Mucosa of gallbladder (tissue), 1 donor: ENCODE results near the gene CLDN6. TPM values are rescaled to one million over a fixed set of nuclear protein-coding genes. Genes with fewer than 3 reads are reported as not detected.

Source experiments
- DNase-seq: peaks from one replicate; pipeline ENCODE4 v3.0.0-alpha.2; 2020; ENCODE audit warnings: low spot score
- total RNA-seq: library from RNA; stranded (reverse); gene quantifications from one replicate; pipeline ENCODE4 v1.2.1, GENCODE V29; 2021
- donor health status: DM: no; HTN: no; CAD: no.

CLDN6 gene
- total RNA-seq, 1 donor from 2014 or later: 1.1 TPM

- no peak for DNase-seq
Observed at GRCh38 chr16:3013998-3014690, 3.8 kb downstream of the CLDN6 start.

DNA sequence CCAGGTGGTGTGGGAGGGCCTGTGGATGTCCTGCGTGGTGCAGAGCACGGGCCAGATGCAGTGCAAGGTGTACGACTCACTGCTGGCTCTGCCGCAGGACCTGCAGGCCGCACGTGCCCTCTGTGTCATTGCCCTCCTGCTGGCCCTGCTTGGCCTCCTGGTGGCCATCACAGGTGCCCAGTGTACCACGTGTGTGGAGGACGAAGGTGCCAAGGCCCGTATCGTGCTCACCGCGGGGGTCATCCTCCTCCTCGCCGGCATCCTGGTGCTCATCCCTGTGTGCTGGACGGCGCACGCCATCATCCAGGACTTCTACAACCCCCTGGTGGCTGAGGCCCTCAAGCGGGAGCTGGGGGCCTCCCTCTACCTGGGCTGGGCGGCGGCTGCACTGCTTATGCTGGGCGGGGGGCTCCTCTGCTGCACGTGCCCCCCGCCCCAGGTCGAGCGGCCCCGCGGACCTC, 4.5 kb downstream of the CLDN6 start:
- no peak for DNase-seq

DNA sequence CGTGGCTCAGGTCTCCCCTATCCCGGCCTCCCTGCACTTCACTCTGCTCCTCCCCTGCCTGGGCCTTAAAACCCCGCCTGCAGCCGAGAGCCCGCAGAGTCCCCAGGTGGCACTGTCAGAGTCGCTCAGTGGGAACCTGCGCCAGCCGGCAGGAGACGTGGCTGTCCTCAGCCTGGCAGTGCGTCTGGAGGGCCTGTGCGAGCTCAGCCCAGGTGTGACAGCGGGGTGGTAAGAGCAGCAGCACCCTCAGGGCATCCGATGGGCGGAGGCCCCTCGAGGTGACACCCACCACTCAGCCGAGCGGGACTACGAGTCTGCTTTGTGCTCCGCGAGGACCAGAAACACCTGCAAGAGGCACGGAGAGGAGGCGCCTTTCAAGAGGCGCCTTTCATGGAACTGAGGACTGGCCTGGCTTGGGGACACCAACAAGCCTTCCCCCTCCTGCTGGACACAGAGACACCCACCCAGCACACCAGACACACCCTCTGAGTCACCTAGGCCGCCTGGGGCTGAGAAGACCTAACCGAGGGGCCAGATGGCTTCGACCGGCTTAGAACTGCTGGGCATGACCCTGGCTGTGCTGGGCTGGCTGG, 5.1 kb downstream of the CLDN6 start, which contains the start of gene CLDN9:
TSS of gene CLDN9 (plus strand) at position 96 of the 593 bp plus-strand sequence. CDS start at position 536, 440 bp downstream.
- DNase-seq: peak; percentile 44

DNA sequence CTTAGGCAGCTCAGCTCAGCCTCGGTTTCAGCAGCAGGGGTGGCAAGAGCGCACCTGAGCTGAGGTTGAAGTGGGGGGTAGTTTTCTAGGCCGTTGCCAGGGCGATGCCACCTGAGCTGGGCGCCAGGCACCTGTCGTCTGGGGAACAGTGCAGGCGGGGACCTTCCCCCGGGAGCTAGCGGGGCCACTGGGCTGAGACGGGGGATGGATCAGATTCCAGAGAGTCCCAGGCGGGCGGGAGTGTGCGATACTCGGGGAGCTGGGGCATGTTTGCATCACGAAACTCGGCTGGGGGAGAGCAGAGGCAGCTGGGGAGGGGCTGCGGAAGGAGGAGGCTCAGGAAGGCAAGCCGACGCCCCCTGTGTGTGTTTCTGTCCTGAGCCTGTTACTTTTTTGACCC, 5.7 kb downstream of the CLDN6 start:
- DNase-seq: no peak

GRCh38 chr16:3010510-3010909, 7.5 kb downstream of the CLDN6 start:
- DNase-seq: no peak

DNA sequence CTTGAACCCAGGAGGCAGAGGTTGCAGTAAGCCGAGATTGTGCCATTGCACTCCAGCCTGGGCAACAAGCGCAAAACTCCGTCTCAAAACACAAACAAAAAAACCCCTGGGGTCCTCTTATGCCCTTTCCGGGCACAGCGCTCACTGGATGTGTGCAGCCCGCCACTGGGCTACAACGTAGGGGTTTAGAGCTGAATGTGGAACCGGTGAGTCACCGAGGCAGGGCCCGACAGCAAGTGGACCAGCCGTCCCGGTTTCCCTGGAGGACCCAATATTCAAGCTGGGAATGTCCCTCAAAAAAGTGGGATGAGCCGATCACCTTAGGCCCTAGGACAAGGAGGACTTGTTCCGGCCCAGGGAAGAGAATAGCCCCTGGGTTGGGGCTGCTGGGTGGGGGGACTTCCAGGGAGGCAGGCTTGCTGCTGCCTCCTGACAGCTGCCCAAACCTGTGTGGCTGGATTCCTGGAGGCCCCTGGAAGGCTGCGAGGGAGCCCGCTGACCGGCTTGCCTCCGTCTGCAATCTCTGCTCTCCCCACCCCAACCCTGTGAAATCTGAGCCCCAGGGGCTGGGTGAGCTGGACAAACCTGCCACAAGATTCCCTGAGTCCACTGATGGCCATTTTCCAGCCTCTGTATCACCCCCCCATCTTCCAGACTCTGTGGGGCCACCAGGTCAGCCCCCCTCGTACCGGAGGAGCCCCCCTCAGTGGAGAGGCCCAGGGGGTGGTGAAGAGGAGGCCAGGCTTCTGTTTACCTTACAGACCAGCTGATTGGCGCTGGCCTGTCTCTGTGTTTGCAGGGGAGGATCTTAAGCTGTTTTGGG, 8.2 kb downstream of the CLDN6 start:
- DNase-seq: peak; percentile 62

- DNase-seq: no peak
Observed at GRCh38 chr16:3008690-3009037, 9.3 kb downstream of the CLDN6 start.

GRCh38 chr16:3007957-3008689, 9.9 kb downstream of the CLDN6 start:
- no peak for DNase-seq

DNA sequence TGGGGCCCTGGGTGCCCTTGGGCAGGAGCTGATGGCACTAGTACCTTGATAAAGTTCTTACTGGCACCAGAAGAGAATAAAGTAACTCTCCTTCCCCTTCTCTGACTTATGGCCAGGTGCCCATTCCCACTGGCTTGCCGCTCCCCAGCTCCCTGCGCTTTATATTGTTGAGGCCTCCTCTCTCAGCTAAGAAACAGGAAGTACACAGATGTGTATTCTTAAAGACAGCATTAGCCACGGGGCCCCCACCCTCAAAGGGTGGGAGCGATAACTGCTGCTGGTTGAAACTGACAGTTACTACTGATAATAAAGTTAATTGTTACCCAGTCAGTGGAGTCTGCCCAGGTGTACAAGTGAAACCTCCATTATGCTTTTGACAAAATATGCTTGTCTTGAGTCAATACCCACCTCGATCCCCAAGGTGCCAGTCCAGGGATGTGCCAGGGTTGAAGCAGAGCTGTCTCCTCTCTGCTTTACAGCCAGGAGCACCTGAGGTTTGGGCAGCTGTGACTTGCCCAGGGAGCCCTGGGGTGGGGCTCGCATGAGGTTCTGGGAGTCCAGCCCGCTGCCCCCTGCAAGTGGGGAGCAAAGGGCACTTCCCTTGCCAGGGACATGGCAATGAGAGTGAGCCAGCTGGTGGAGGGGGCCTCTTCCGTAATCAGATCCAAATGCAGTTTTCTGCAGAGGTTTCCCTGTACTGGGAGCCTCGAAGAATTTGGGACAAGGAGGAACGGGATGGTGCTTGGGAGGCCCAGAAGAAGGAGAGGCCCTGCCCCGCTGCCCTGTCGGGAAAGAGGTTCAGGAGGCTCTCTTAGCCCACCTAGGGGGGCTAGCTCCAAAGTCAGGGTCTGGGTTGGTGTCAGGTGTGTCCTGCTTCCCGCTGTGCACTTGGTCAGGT, 10.7 kb downstream of the CLDN6 start:
- DNase-seq: peak; percentile 72

- DNase-seq: no peak
Observed at GRCh38 chr16:3004781-3005284, 13.2 kb downstream of the CLDN6 start.

DNA sequence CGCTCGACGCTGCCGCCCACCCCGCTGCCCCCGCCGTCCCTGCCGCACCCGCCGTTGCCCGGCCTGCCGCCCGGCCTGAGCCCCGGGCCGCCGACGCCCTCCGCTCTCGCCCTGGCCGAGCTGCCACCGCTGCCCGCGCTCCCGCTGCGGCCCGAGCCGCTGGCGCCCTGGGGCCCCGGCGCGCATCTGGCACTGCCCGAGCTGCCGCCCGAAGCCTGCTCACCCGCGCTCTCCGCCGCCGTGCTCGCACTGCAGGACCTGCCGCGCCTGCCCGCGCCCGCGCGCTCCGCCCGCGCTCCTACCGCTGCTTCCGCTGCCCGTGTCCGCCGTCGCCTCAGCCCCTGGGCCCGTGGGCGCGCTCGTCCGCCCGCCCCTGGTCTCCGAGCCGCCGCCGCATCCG, 13.7 kb downstream of the CLDN6 start:
- DNase-seq: no peak

DNA sequence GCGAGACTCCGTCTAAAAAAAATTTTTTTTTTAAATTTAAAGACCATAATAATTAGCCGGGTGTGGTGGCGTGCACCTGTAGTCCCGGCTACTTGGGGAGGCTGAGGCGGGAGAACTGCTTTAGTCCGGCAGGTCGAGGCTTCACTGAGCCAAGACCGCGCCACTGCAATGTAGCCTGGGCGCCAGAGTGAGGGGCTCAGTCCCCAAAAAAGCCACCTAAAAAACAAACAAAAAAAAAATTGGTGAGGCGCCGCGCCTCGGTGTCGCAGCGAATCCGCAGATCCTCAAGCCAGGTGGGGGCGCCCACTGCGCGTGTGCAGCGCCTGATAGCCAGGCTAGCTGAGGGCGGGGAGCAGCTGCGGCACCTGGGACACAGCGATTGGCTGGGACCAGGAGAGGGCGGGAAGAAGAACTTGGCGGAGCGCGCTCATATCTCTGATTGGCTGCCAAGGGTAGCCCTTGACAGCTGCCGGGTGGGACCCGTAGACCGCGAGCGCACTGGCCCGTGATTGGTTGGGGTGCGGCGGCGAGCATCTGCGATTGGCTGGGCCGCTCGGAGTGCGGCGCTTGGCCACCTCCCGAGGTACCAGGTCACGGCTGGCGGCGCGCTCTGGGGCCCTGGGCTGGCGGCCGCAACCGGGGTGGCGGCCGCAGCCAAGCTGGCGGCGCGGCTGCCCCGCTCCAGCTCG, 14.3 kb downstream of the CLDN6 start:
- peak; percentile 98 for DNase-seq

GRCh38 chr16:3001316-3001715, 16.7 kb downstream of the CLDN6 start:
- DNase-seq: no peak

GRCh38 chr16:3000540-3000939, 17.4 kb downstream of the CLDN6 start:
- no peak for DNase-seq

DNA sequence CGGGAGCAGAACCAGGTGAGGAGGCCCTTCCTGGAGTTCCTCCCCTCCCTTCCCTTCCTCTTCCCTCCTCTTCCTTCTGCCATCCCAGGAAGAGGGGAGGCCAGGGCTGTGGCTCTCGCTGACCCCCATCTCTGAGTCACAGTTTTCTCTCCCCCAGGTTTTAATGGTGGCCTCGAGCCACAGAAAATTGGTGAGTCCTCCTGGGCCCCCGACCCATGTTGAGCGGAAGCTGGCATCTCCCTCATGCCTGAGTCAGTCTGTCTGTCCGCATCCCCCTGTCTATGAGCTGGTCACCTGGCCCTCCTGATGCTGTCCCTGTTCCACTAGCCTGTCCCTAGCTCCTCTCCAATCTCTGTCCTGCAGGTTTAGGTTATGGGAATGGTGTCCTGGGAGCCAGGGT, 18.1 kb downstream of the CLDN6 start:
- no peak for DNase-seq

- DNase-seq: no peak
Observed at GRCh38 chr16:2996298-2996697, 21.7 kb downstream of the CLDN6 start.

GRCh38 chr16:2992383-2993081, 25.5 kb downstream of the CLDN6 start:
- no peak for DNase-seq

GRCh38 chr16:2991566-2992261, 26.3 kb downstream of the CLDN6 start:
- DNase-seq: no peak

GRCh38 chr16:2990891-2991290, 27.1 kb downstream of the CLDN6 start:
- DNase-seq: no peak
